B cell (primary cell): ENCODE measurements around the gene ITSN2. TPM values are rescaled to one million over a fixed set of nuclear protein-coding genes. Genes with fewer than 3 reads are reported as not detected.

Source experiments
- ATAC-seq: fragments of 200-7000 bp; cut with Tn5 transposase; one replicate; pipeline ENCODE4 v1.10.0; 2021; ENCODE audit warnings: low read depth, mild to moderate bottlenecking, moderate number of reproducible peaks, moderate library complexity
- CTCF ChIA-PET: fragments of 350-600 bp; sonication (Branson Sonifier 250); formaldehyde crosslinking; loops from one replicate; lab custom pipeline; 2021; ENCODE audit warnings: antibody characterized with exemption, inconsistent platforms; lab: Charles Lee
- POLR2A ChIA-PET: fragments of 350-600 bp; sonication (Branson Sonifier 250); formaldehyde crosslinking; loops from one replicate; lab custom pipeline; 2021; ENCODE audit warnings: antibody characterized with exemption; lab: Charles Lee
- DNase-seq: peaks from one replicate; pipeline ENCODE4 v3.0.0; 2013
- H2AFZ ChIP-seq: 2 replicates; pipeline ENCODE4 v1.6.1; 2012; ENCODE audit warnings: mild to moderate bottlenecking, low read depth, low read length; ENCODE audit not compliant: insufficient read depth, poor library complexity, severe bottlenecking
- H3K27ac ChIP-seq, 2 donors: 1 replicate in 1 of 2; 2 replicates in 1 of 2; pipeline ENCODE4 v1.5.1; 2012 to 2013; ENCODE audit warnings: low read length in 2 of 2, mild to moderate bottlenecking in 2 of 2, moderate library complexity in 1 of 2
- H3K27me3 ChIP-seq, 4 experiments: fragments of 200-600 bp in 1 of 4; sonication (generic) in 1 of 4; replicated peaks in 1 of 4; 1 replicate in 2 of 4; 2 replicates in 2 of 4; pipeline versions ENCODE4 v1.6.1 to v1.7.0; 2013 to 2016; ENCODE audit warnings: low read length in 3 of 4, mild to moderate bottlenecking in 2 of 4, mixed read lengths in 1 of 4, moderate library complexity in 1 of 4; ENCODE audit not compliant: insufficient read depth in 4 of 4, control insufficient read depth in 3 of 4; ENCODE audit errors: control extremely low read depth in 1 of 4
- H3K36me3 ChIP-seq, 2 experiments: replicated peaks in 1 of 2; 1 replicate in 1 of 2; 2 replicates in 1 of 2; pipeline versions ENCODE4 v1.6.1 to v1.7.1; 2013; ENCODE audit warnings: low read length in 1 of 2; ENCODE audit not compliant: insufficient read depth in 2 of 2, control insufficient read depth in 1 of 2; ENCODE audit errors: control extremely low read depth in 1 of 2, extremely low read depth in 1 of 2
- H3K4me1 ChIP-seq, 2 donors: fragments of 200-600 bp in 1 of 2; sonication (generic) in 1 of 2; 1 replicate in 1 of 2; 2 replicates in 1 of 2; pipeline versions ENCODE4 v1.5.1 to v1.6.1; 2013 to 2017; ENCODE audit warnings: low read length in 2 of 2; ENCODE audit not compliant: control insufficient read depth in 2 of 2, insufficient read depth in 2 of 2
- H3K4me2 ChIP-seq: replicated peaks from 2 replicates; pipeline ENCODE3; 2012; ENCODE audit warnings: mild to moderate bottlenecking, low read depth, low read length; ENCODE audit not compliant: poor library complexity, severe bottlenecking
- H3K4me3 ChIP-seq, 5 experiments: fragments of 200-600 bp in 1 of 5; sonication (generic) in 1 of 5; 1 replicate in 3 of 5; 2 replicates in 2 of 5; pipeline versions ENCODE4 v1.5.1 to v1.7.0; 2011 to 2016; ENCODE audit warnings: low read length in 4 of 5, mild to moderate bottlenecking in 4 of 5, low read depth in 2 of 5, control low read depth in 1 of 5, moderate library complexity in 1 of 5; ENCODE audit not compliant: insufficient read depth in 1 of 5; ENCODE audit errors: control extremely low read depth in 1 of 5, extremely low read depth in 1 of 5
- H3K79me2 ChIP-seq: fragments of 200-600 bp; sonication (generic); one replicate; pipeline ENCODE4 v1.6.0; 2016; ENCODE audit warnings: low read length; ENCODE audit not compliant: control insufficient read depth, insufficient read depth
- H3K9ac ChIP-seq: fragments of 200-600 bp; sonication (generic); 2 replicates; pipeline ENCODE4 v1.6.1; 2017; ENCODE audit warnings: mild to moderate bottlenecking, low read length, moderate library complexity
- H3K9me3 ChIP-seq, 3 donors: one replicate each; pipeline versions ENCODE4 v1.6.1 to v1.7.1; 2013; ENCODE audit warnings: low read length in 2 of 3; ENCODE audit not compliant: control insufficient read depth in 2 of 3, insufficient read depth in 1 of 3; ENCODE audit errors: control extremely low read depth in 1 of 3
- H4K20me1 ChIP-seq: 2 replicates; pipeline ENCODE4 v1.6.0; 2012; ENCODE audit warnings: mild to moderate bottlenecking, low read length; ENCODE audit not compliant: insufficient read depth, control insufficient read depth, poor library complexity, severe bottlenecking
- H3K27ac Mint-ChIP-seq: one replicate; pipeline ENCODE4 v1.8.0; 2021; ENCODE audit warnings: mixed read lengths
- H3K27me3 Mint-ChIP-seq: one replicate; pipeline ENCODE4 v1.8.0; 2021; ENCODE audit warnings: mixed read lengths
- H3K4me1 Mint-ChIP-seq: one replicate; pipeline ENCODE4 v1.8.0; 2021; ENCODE audit warnings: mixed read lengths
- H3K4me3 Mint-ChIP-seq: one replicate; pipeline ENCODE4 v1.8.0; 2021; ENCODE audit warnings: mixed read lengths
- H3K9me3 Mint-ChIP-seq: one replicate; pipeline ENCODE4 v1.8.0; 2022; ENCODE audit warnings: mixed read lengths; ENCODE audit not compliant: insufficient read depth
- EZH2 ChIP-seq: IDR thresholded peaks from 2 replicates; pipeline ENCODE4 v1.6.1; 2012; ENCODE audit warnings: borderline replicate concordance, low read depth, mild to moderate bottlenecking, moderate library complexity, low read length; ENCODE audit not compliant: insufficient read depth, poor library complexity, severe bottlenecking
- WGBS: methylation state at CpG from one replicate; pipeline ENCODE4 v1.1.5; 2013; ENCODE audit warnings: missing lambda C conversion rate; ENCODE audit not compliant: insufficient coverage; 5-methylcytosine and 5-hydroxymethylcytosine counted together
- intact Hi-C: fragments of 100-400 bp; cut with micrococcal nuclease; formaldehyde crosslinking; loops from one replicate; pipeline ENCODE4 v1.10.0; 2022
- polyA plus RNA-seq: library from polyadenylated mRNA; depleted of rRNA; stranded (reverse); fragments of >200 nt; gene quantifications from 2 replicates; pipeline ENCODE4 v1.2.3, GENCODE V29; 2012
- total RNA-seq, 2 donors: library from RNA; stranded (reverse); fragments of 120-200 nt in 1 of 2; gene quantifications; 1 replicate in 1 of 2; 2 replicates in 1 of 2; pipeline versions ENCODE4 v1.2.3 to v1.2.4, GENCODE V29; 2013 to 2022
- TF ChIP-seq, protein P1 (sequence below): fragments of 200-600 bp; IDR thresholded peaks from one replicate; pipeline ENCODE4 v1.8.0; 2022; ENCODE audit warnings: antibody characterized with exemption, mild to moderate bottlenecking

ITSN2 gene
- total and polyA plus RNA-seq, 2 donors (not counting 1 experiment from before 2014, with no cell fraction given): 107 to 200 TPM

DNA sequence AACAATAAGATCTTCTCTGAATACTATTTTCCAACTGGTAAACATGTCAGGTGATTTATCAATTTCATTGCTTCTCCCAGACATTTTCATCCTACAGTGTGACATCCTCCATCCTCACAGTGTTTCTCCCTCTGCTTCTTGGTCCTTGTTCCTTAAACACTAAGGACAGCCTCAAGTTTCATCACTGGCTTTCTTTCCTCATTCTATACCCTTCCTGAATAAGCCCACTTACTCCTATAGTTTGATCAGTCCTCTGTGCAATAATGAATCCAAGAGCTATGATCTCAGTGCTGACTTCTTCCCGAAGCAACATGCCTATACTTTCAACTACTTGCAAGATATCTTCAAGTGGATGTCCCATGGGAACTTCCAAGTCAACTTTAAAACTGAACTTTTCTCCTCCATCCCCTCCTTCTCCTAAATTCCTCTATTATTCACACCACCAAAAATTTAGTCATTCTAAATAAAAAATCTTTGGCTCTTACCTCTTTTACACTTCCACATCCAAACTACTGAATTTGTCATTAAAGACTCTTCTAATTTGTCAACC, 97.8 kb downstream of the ITSN2 start:
- POLR2A ChIA-PET: no interaction called here
- Mint-ChIP-seq H3K27ac (peak overlapping the region; percentile 38), H3K4me3 (no peak overlapping the region)

GRCh38 chr2:24261441-24261840, 98.9 kb downstream of the ITSN2 start:
- intact Hi-C loops: loop anchor here (5.0 kb wide), 1 partner anchor 36 kb away; no protein-coding TSS in a partner anchor
- Histone ChIP-seq H4K20me1 (no peaks in the 10 kb centered on the region), H3K4me1 (no peaks in the 10 kb centered on the region), H2AFZ (no peak overlapping the region), H3K27ac (peak overlapping the region in 1 of 2 donors; percentile 25), H3K79me2 (no peaks in the 10 kb centered on the region), H3K4me3 (no peak overlapping the region), H3K27me3 (no peaks in the 10 kb centered on the region), H3K36me3 (peaks cover 28 to 75% of the 10 kb centered on the region in 2 experiments), H3K9me3 (no peaks in the 10 kb centered on the region), H3K4me2 (no peak overlapping the region), H3K9ac (no peak overlapping the region)
- Mint-ChIP-seq H3K4me1 (peaks cover 14% of the 10 kb centered on the region), H3K27ac (no peak overlapping the region), H3K9me3 (no peaks in the 10 kb centered on the region), H3K4me3 (no peak overlapping the region), H3K27me3 (no peaks in the 10 kb centered on the region)
- TF ChIP-seq EZH2: no peak
- TF ChIP-seq, protein P1, sequence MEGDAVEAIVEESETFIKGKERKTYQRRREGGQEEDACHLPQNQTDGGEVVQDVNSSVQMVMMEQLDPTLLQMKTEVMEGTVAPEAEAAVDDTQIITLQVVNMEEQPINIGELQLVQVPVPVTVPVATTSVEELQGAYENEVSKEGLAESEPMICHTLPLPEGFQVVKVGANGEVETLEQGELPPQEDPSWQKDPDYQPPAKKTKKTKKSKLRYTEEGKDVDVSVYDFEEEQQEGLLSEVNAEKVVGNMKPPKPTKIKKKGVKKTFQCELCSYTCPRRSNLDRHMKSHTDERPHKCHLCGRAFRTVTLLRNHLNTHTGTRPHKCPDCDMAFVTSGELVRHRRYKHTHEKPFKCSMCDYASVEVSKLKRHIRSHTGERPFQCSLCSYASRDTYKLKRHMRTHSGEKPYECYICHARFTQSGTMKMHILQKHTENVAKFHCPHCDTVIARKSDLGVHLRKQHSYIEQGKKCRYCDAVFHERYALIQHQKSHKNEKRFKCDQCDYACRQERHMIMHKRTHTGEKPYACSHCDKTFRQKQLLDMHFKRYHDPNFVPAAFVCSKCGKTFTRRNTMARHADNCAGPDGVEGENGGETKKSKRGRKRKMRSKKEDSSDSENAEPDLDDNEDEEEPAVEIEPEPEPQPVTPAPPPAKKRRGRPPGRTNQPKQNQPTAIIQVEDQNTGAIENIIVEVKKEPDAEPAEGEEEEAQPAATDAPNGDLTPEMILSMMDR: no peak
- DNase-seq: no peak
- WGBS: no CpG with 5 or more reads among the region's 3 CpGs
- POLR2A ChIA-PET: no interaction called here
- no peak for ATAC-seq
- CTCF ChIA-PET: interaction anchor here (0.7 kb wide), 1 partner anchor 120 kb away, joined by 3 read pairs; no protein-coding TSS in a partner anchor

More for the DNA sequence above, 97.8 kb downstream of the ITSN2 start:
- Histone ChIP-seq H3K4me2 (no peak overlapping the region), H2AFZ (no peak overlapping the region), H3K27me3 (no peaks in the 10 kb centered on the region), H3K9me3 (no peaks in the 10 kb centered on the region), H3K36me3 (peaks cover 30 to 76% of the 10 kb centered on the region in 2 experiments), H3K4me1 (no peaks in the 10 kb centered on the region), H4K20me1 (no peaks in the 10 kb centered on the region), H3K79me2 (no peaks in the 10 kb centered on the region), H3K27ac (peak overlapping the region in 1 of 2 donors; percentile 61), H3K4me3 (no peak overlapping the region), H3K9ac (no peak overlapping the region)
- Mint-ChIP-seq H3K27me3 (no peaks in the 10 kb centered on the region), H3K4me1 (peaks cover 14% of the 10 kb centered on the region), H3K9me3 (no peaks in the 10 kb centered on the region)
- DNase-seq (no peak), ATAC-seq (no peak)
- TF ChIP-seq, protein P1: no peak
- TF ChIP-seq EZH2: no peak
- CTCF ChIA-PET: no interaction called here
- intact Hi-C loops: loop anchor here (5.0 kb wide), 1 partner anchor 35 kb away; no protein-coding TSS in a partner anchor
- WGBS: 92% methylated on average over 1 of the region's 1 CpG
